Endothelial cell of umbilical vein (primary cell): ENCODE results near the gene SMC1B. TPM values are rescaled to one million over a fixed set of nuclear protein-coding genes. Genes with fewer than 3 reads are reported as not detected.

ENCODE experiments used
- BruUV-seq: library from RNA; stranded (reverse); fragments of 400-500 nt; replicated peaks from 2 replicates; lab custom pipeline; 2021; lab: Mats Ljungman, UMichigan
- CTCF ChIA-PET: fragments of 300-600, 350-600 bp; sonication (Branson Sonifier 250); formaldehyde crosslinking; loops from one replicate; lab custom pipeline; 2021; ENCODE audit warnings: antibody characterized with exemption, inconsistent platforms; lab: Charles Lee
- POLR2A ChIA-PET: fragments of 300-600, 350-600 bp; sonication (Branson Sonifier 250); formaldehyde crosslinking; loops from one replicate; lab custom pipeline; 2021; ENCODE audit warnings: antibody characterized with exemption, inconsistent platforms; lab: Charles Lee
- DNase-seq: peaks from one replicate; pipeline ENCODE4 v3.0.0-alpha.2; 2011; ENCODE audit warnings: low read depth, low spot score
- FAIRE-seq: peaks from 2 replicates; lab custom pipeline; 2011; peaks lifted over from hg19 to GRCh38; lab: Jason Lieb, UNC
- H2AFZ ChIP-seq: 2 replicates; pipeline ENCODE4 v1.6.0; 2012; ENCODE audit warnings: low read depth, low read length, control low read depth, inconsistent platforms
- H3K27ac ChIP-seq: 2 replicates; pipeline ENCODE4 v1.5.1; 2011; ENCODE audit warnings: low read depth, mild to moderate bottlenecking, control low read depth, low read length, moderate library complexity; ENCODE audit not compliant: insufficient read depth
- H3K27me3 ChIP-seq, 2 experiments: 2 replicates each; pipeline versions ENCODE4 v1.6.0 to v1.6.1; 2011; ENCODE audit warnings: low read length in 2 of 2, mixed read lengths in 1 of 2; ENCODE audit not compliant: control insufficient read depth in 2 of 2, insufficient read depth in 2 of 2
- H3K36me3 ChIP-seq, 2 experiments: 2 replicates in 1 of 2; 3 replicates in 1 of 2; pipeline ENCODE4 v1.5.1; 2011; ENCODE audit warnings: low read length in 2 of 2, mild to moderate bottlenecking in 1 of 2, moderate library complexity in 1 of 2; ENCODE audit not compliant: control insufficient read depth in 2 of 2, insufficient read depth in 2 of 2; ENCODE audit errors: extremely low read depth in 1 of 2
- H3K4me1 ChIP-seq: 3 replicates; pipeline ENCODE4 v1.5.1; 2011; ENCODE audit warnings: mild to moderate bottlenecking, low read length; ENCODE audit not compliant: control insufficient read depth, insufficient read depth; ENCODE audit errors: extremely low read depth
- H3K4me2 ChIP-seq: 2 replicates; pipeline ENCODE4 v1.6.1; 2011; ENCODE audit warnings: low read length, control low read depth, mixed read lengths; ENCODE audit not compliant: insufficient read depth
- H3K4me3 ChIP-seq, 3 experiments: fragments of 200-600 bp in 1 of 3; sonication (generic), shearing (Covaris generic) in 1 of 3; replicated peaks in 1 of 3; 2 replicates each; pipeline ENCODE4 v1.5.1; 2011 to 2016; ENCODE audit warnings: control low read depth in 3 of 3, low read length in 3 of 3, mild to moderate bottlenecking in 2 of 3, inconsistent platforms in 1 of 3, low read depth in 1 of 3, moderate library complexity in 1 of 3; ENCODE audit not compliant: insufficient read depth in 1 of 3
- H3K79me2 ChIP-seq: 2 replicates; pipeline ENCODE4 v1.6.0; 2012; ENCODE audit warnings: low read length, inconsistent platforms; ENCODE audit not compliant: control insufficient read depth, insufficient read depth
- H3K9ac ChIP-seq: replicated peaks from 2 replicates; pipeline ENCODE3; 2011; ENCODE audit warnings: low read length, control low read depth; ENCODE audit not compliant: insufficient read depth; ENCODE audit errors: extremely low read depth
- H3K9me1 ChIP-seq: replicated peaks from 3 replicates; pipeline ENCODE4 v1.6.0; 2011; ENCODE audit warnings: mild to moderate bottlenecking, low read length; ENCODE audit not compliant: control insufficient read depth, insufficient read depth; ENCODE audit errors: extremely low read depth
- H3K9me3 ChIP-seq: replicated peaks from 2 replicates; pipeline ENCODE4 v1.5.1; 2012; ENCODE audit warnings: low read length, inconsistent platforms; ENCODE audit not compliant: control insufficient read depth, insufficient read depth
- H4K20me1 ChIP-seq: replicated peaks from 2 replicates; pipeline ENCODE3; 2011; ENCODE audit warnings: mild to moderate bottlenecking, low read length; ENCODE audit not compliant: control insufficient read depth, insufficient read depth; ENCODE audit errors: extremely low read depth
- CTCF ChIP-seq, 2 donors: IDR thresholded peaks; 1 replicate in 1 of 2; 2 replicates in 1 of 2; pipeline ENCODE4 v1.5.1; 2011; ENCODE audit warnings: low read length in 2 of 2, mild to moderate bottlenecking in 2 of 2, moderate library complexity in 2 of 2, control low read depth in 1 of 2, inconsistent platforms in 1 of 2, low read depth in 1 of 2; ENCODE audit not compliant: insufficient read depth in 1 of 2; ENCODE audit errors: extremely low read depth in 1 of 2
- EZH2 ChIP-seq: IDR thresholded peaks from 2 replicates; pipeline ENCODE4 v1.6.1; 2012; ENCODE audit warnings: borderline replicate concordance, low read depth, mild to moderate bottlenecking, moderate library complexity, low read length, inconsistent platforms; ENCODE audit not compliant: severe bottlenecking
- FOS ChIP-seq: IDR thresholded peaks from 2 replicates; pipeline ENCODE4 v1.6.1; 2011; ENCODE audit warnings: mild to moderate bottlenecking, low read length, moderate library complexity, borderline replicate concordance; ENCODE audit not compliant: insufficient read depth
- GATA2 ChIP-seq: IDR thresholded peaks from 2 replicates; pipeline ENCODE4 v1.7.0; 2011; ENCODE audit warnings: low read depth, mild to moderate bottlenecking, moderate library complexity, mixed read lengths, low read length; ENCODE audit not compliant: insufficient read length, insufficient read depth
- JUN ChIP-seq: IDR thresholded peaks from 2 replicates; pipeline ENCODE4 v1.6.1; 2011; ENCODE audit warnings: borderline replicate concordance, low read depth; ENCODE audit not compliant: insufficient read length, insufficient read depth
- MAX ChIP-seq: IDR thresholded peaks from 2 replicates; pipeline ENCODE4 v1.6.1; 2011; ENCODE audit not compliant: insufficient read depth, insufficient read length
- MYC ChIP-seq: IDR thresholded peaks from one replicate; pipeline ENCODE4 v1.6.1; 2011; ENCODE audit warnings: mild to moderate bottlenecking, low read depth, low read length
- POLR2A ChIP-seq: IDR thresholded peaks from 2 replicates; pipeline ENCODE4 v1.6.1; 2012; ENCODE audit warnings: low read depth, mild to moderate bottlenecking, control low read depth, low read length
- POLR2AphosphoS5 ChIP-seq: IDR thresholded peaks from 2 replicates; pipeline ENCODE4 v1.6.1; 2012; ENCODE audit warnings: low read depth, mild to moderate bottlenecking, control low read depth, low read length, moderate library complexity; ENCODE audit not compliant: insufficient read depth
- dilution Hi-C: fragments of 300-500 bp; cut with MboI; formaldehyde crosslinking; loops from one replicate; pipeline ENCODE4 v1.15.0; 2019; ENCODE audit warnings: low sequenced_read_pairs; ENCODE audit not compliant: extremely low pct_ligation_motif_present
- intact Hi-C: fragments of 100-400 bp; cut with micrococcal nuclease; formaldehyde crosslinking; loops from one replicate; pipeline ENCODE4 v1.10.0; 2022
- polyA plus RNA-seq, 4 experiments: library from polyadenylated mRNA; depleted of rRNA in 3 of 4; stranded (reverse) in 3 of 4; unstranded in 1 of 4; fragments of >200 nt; gene quantifications; 2 replicates each; pipeline versions ENCODE4 v1.2.1 to v1.2.3, GENCODE V29; 2011 to 2012; ENCODE audit warnings: missing spikeins in 1 of 4
- total RNA-seq: library from RNA; stranded (reverse); gene quantifications from 2 replicates; pipeline ENCODE4 v1.2.3, GENCODE V29; 2021

The SMC1B gene
- total and polyA plus RNA-seq, 2 donors (not counting 3 experiments of a cell fraction or from before 2014, with no cell fraction given) = 0.07 TPM; not detected in 1

- H3K27me3 ChIP-seq = no peaks in the 10 kb centered on the region
- H3K9me3 ChIP-seq = no peaks in the 10 kb centered on the region
- H3K36me3 ChIP-seq = no peaks in the 10 kb centered on the region
- DNase-seq = no peak
- intact Hi-C loops (no loop called here), dilution Hi-C loops (no loop called here)
- no peak overlapping the region for H3K27ac ChIP-seq
- H3K4me3 ChIP-seq = no peak overlapping the region
- no peak for TF ChIP-seq EZH2
- no peak for TF ChIP-seq MAX
- TF ChIP-seq JUN = no peak
- TF ChIP-seq FOS = no peak
- no peak for TF ChIP-seq POLR2A
- no peak for TF ChIP-seq CTCF (IDR thresholded peaks at IDR 0.05; ENCODE audit: extremely low read depth in 1 of 2, insufficient read depth in 1 of 2, low read depth in 1 of 2, low read length in 2 of 2)
- no peak for TF ChIP-seq MYC
- no peak for TF ChIP-seq GATA2
- TF ChIP-seq POLR2AphosphoS5 = no peak
- no peak overlapping the region for H2AFZ ChIP-seq
- no peaks in the 10 kb centered on the region for H3K79me2 ChIP-seq
- H4K20me1 ChIP-seq = no peaks in the 10 kb centered on the region
- H3K4me2 ChIP-seq = no peak overlapping the region
- FAIRE-seq = no peak
- H3K4me1 ChIP-seq = no peaks in the 10 kb centered on the region
- ChIA-PET POLR2A (no interaction called here), CTCF (interaction anchor here (1.0 to 1.4 kb wide), 3 partner anchors 9 to 144 kb away, joined by 3 to 6 read pairs (median 3); no protein-coding TSS in a partner anchor)
- no TSS peak for BruUV-seq
- no peaks in the 10 kb centered on the region for H3K9me1 ChIP-seq
- H3K9ac ChIP-seq = no peak overlapping the region
Observed at GRCh38 chr22:45462034-45462655, 48.7 kb upstream of the SMC1B start.
